Retinal pigment epithelial cell (primary cell): ENCODE measurements around the gene STARD9.

Experiments used
- DNase-seq: peaks from one replicate; pipeline ENCODE4 v3.0.0-alpha.2; 2010; ENCODE audit warnings: low read depth
- H3K4me3 ChIP-seq: 2 replicates; pipeline ENCODE4 v1.5.1; 2011; ENCODE audit warnings: mild to moderate bottlenecking, low read length, control low read depth, moderate library complexity
- CTCF ChIP-seq: conservative IDR thresholded peaks from 2 replicates; pipeline ENCODE4 v1.5.1; 2011; ENCODE audit warnings: low read depth, low read length, control low read depth, inconsistent platforms

STARD9 gene

GRCh38 chr15:42693496-42693895, 118.1 kb downstream of the STARD9 start:
- no peak for TF ChIP-seq CTCF
- no peak for DNase-seq
- H3K4me3 ChIP-seq, result no peak overlapping the region

GRCh38 chr15:42693942-42694341, 118.5 kb downstream of the STARD9 start:
- TF ChIP-seq CTCF, result no peak
- DNase-seq, result no peak
- H3K4me3 ChIP-seq, result no peak overlapping the region

- DNase-seq, result no peak
- H3K4me3 ChIP-seq, result no peak overlapping the region
- no peak for TF ChIP-seq CTCF
Measured at GRCh38 chr15:42694398-42694797, 119.0 kb downstream of the STARD9 start.

- DNase-seq, result no peak
- no peak for TF ChIP-seq CTCF
- H3K4me3 ChIP-seq, result no peak overlapping the region
Measured at GRCh38 chr15:42695527-42696071, 120.2 kb downstream of the STARD9 start.

GRCh38 chr15:42696626-42697025, 121.2 kb downstream of the STARD9 start:
- no peak for DNase-seq
- TF ChIP-seq CTCF, result no peak
- no peak overlapping the region for H3K4me3 ChIP-seq

GRCh38 chr15:42704492-42704926, 129.1 kb downstream of the STARD9 start:
- peak; percentile 21 for DNase-seq
- peak; percentile 93 for TF ChIP-seq CTCF
- no peak overlapping the region for H3K4me3 ChIP-seq

- DNase-seq, result no peak
- no peak overlapping the region for H3K4me3 ChIP-seq
- no peak for TF ChIP-seq CTCF
Measured at GRCh38 chr15:42705336-42705735, 129.9 kb downstream of the STARD9 start.
